HG03571 (cell line): ENCODE data around the gene FBXO21.
"Not testable (repeated sequence)": the region's sequence is repeated elsewhere in the genome, so short reads cannot be mapped to it uniquely, and the experiment has no call there.

Experiments
- ATAC-seq: cut with Tn5 transposase; IDR thresholded peaks from one replicate; pipeline ENCODE4 v1.9.1; 2021; ENCODE audit not compliant: unreplicated experiment

FBXO21 gene

DNA sequence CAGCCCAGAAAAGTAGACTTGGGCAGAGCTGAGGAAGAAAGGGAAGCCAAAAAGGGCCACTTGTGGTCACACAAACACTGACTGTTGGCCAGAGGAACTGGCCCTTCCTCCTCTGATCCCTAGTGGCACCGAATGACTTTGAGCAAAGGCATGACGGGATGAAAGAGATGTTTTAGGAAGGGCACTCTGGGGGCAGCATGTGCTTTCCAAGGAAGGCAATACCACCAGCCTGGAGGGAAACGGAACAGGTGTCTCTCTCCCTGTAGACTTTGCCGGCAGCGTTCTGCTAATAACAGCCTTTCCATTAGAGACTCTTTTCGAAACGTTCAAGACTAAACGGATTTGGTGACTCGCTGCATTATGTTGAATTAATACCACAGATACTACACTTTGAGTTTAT is 12.3 kb upstream of the FBXO21 start:
- no peak for ATAC-seq

DNA sequence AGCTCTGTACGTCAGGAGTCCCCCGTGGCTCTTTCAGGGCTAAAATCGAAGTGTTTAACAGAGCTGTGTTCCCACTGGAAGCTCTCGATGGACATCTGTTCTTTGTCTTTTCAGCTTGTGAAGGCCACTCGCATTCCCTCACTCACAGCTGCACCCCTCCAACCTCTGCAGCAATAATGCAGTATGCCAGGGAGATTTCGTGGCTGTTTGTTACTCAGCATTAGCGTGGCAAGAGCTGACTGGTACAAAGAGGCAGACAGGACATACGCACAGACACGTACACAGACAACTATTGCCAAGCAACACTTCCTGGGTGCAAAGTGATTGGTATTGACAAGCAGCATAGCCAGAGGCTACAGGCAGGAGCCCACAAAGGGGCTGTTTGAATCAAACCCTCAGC is 11.8 kb upstream of the FBXO21 start:
- no peak for ATAC-seq

DNA sequence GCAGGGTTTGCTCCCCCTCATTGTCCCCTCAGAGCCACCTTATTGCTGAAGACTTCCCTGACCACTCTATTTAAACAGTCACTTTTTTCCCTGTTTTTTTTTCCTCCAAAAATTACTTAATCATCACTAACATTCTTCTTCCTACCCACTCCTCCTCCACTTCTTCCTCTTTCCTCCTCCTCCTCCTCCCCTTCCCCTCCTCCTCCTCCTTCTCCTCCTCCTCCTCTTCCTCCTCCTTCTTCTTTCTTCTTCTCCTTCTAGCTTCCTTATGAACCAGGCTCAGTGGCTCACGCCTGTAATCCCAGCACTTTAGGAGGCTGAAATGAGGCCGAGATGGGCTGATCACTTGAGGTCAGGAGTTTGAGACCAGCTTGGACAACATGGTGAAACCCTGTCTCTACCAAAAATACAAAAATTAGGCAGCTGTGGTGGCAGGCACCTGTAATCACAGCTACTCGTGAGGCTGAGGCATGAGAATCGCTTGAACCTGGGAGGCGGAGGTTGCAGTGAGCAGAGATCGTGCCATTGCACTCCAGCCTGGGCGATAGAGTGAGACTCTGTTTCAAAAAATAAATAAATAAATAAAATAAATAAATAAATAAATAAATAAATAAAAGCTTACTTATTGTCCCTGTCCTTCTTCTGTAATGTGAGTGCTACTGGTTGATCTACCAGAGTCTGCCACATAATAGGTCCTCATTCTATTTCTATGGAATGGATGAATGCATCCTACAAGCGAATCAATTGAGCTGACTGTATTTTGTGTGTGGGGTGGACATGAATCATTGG is 9.9 kb upstream of the FBXO21 start:
- not testable (repeated sequence) for ATAC-seq

GRCh38 chr12:117196334-117196733 is 6.1 kb upstream of the FBXO21 start:
- not testable (repeated sequence) for ATAC-seq

DNA sequence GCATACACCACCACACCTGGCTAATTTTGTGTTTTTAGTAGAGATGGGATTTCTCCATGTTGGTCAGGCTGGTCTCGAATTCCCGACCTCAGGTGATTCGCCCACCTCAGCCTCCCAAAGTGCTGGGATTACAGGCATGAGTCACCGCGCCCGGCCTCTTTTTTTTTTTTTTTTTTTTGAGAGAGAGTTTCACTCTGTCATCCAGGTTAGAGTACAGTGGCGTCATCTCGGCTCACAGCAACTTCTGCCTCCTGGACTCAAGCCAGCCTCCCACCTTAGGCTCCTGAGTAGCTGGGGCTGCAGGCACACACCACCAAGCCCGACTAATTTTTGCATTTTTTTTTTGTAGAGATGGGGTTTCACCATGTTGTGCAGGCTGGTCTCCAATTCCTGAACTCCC is 4.8 kb upstream of the FBXO21 start:
- ATAC-seq: not testable (repeated sequence)

DNA sequence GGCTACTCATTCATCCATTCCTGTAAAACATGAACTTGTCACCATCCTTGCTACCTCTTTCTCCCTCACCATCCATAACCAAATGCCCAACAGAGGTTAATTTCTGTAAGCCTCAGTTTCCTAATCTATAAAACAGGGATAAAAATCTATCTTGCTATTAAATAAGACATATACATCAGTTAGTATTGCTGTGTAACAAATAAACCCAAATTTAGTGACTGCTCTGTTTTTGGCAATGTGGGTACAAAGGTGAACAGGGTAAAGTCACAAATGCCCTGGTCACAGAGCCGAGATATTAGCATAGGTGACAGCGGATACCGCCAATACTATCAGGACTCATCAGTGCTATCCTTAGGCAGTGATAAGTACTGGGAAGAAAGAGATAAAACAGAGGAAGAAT is 3.6 kb upstream of the FBXO21 start:
- no peak for ATAC-seq

GRCh38 chr12:117192581-117192980 is 2.3 kb upstream of the FBXO21 start:
- not testable (repeated sequence) for ATAC-seq

DNA sequence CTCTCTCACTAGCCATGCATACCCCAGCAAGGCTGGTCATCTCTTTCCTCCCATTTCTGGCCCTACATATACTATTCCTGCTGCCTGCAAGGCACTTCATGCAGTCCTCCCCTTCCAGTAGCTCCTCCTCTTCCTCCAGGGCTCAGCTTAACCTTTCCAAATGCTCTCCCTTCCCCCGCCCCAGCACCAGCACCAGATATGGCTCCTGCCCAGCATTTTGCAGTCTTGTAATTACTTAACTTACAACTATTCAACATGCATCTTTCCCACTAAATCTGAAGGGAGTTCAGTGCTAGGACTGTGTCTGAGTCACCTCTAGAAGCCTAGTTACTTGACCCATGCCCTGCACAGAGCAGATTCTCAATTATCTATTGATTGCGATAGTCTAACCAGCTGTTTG is 1.8 kb upstream of the FBXO21 start:
- no peak for ATAC-seq

DNA sequence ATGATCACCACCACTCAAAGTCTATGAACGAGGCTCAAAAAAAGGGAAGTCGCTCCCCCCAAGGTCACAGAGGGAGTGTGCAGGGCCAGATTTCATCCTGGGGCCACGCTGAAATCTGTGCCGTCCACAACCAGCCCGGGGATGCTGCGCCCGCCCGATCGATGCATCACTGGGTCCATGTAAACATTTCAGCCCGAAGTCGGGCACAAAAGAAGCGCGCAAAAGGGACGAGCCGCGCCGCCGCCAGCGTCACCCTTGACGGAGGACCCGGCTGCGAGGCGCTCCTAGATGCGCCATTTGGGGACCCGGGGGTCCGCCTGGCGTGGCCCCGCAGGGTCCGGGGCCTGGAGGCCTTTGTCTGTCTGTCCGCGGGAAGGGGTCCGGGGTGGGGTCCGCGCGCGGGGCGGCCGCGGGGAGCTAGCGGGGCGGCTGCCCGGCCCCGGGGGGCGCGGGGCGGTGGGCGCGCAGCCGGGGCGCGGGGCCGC is 503 bp downstream of the FBXO21 start:
- peak; percentile 38 for ATAC-seq

- no peak for ATAC-seq
These were observed 1.1 kb downstream of the FBXO21 start for GRCh38 chr12:117188961-117189724.

DNA sequence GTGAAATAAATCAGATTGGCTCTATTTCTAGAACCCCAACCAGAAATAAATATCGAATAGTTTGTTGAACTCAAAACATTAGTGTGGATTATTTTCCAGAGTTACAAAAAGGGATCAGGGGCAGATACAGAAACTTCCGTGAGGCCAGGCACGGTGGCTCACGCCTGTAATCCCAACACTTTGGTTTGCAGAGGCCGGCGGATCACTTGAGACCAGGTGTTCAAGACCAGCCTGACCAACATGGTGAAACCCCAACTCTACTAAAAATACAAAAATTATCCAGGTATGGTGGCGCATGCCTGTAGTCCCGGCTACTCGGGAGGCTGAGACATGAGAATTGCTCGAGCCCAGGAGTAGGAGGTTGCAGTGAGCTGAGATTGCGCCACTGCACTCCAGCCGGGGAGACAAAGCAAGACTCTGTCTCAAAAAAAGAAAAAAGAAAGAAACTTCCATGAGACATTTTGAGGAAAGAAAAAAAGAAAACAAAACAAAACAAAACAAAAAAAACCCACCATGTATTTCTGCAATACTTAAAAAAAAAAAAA is 2.1 kb downstream of the FBXO21 start:
- no peak for ATAC-seq

DNA sequence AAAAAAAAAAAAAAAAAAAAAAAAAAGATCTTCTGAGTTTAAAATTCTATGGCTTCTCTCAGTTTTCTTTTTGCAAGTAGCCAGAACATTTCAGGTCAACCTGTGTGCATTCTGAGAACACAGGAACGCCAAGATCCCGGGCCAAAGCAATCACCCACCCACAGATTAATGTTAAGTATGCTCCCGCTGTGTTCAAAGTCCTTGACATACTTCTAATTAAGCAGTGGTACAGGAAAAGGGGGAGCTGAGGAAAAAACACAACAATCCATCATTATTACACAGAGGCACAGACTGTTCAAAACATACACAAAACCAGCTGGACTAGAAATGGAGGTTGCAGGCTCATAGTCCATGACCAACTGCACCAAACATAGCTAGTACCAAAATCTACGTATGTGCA is 2.8 kb downstream of the FBXO21 start:
- no peak for ATAC-seq

- no peak for ATAC-seq
These were observed 7.4 kb downstream of the FBXO21 start for GRCh38 chr12:117182866-117183265.

GRCh38 chr12:117181468-117181843 is 8.8 kb downstream of the FBXO21 start:
- ATAC-seq: not testable (repeated sequence)

DNA sequence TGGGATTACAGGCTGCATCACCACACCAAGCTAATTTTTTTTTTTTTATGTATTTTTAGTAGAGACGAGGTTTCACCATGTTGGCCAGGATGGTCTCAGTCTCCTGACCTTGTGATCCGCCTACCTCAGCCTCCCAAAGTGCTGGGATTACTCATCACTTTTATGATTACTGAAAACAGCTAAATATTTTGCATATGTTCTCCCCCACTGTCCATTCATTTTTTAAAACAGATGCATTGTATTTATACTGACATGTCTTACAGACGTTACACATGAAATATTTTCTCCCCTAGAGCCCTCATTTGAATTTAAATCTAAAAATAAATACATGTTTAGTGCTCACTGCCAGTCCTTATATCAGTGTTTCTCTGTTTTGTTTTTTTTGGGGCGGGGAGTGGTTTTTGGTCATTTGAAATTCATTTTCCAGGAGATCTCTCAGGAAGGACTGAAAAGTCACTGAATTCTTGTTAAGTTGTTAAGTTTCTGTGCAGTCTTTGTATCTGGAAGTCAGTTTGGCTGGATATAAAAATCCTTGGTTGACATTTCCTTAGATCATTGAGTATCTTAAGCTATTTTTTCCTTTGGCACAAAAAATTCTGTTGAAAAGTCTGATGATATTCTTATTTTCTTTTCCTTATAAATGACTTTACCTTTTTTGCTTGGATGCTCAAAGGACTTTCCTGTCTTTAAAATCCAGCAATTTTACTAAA is 9.4 kb downstream of the FBXO21 start:
- ATAC-seq: no peak

DNA sequence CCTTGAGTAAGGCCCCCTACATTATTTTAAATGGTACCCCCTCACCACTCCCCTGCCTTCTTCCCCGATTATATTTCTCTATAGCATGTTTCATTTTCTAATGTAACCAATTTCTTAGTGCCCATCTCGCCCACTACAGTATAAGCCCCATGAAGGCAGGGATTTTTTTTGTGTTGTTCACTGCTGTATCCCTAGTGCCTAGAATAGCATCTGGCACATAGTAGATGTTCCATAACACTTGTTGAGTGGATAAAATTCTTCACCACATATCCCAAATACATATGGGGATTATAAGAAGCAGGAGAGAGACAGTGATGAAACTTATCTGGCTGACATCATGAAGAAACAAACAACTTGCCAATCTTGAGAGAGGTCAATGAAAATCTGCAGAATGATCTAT is 11.5 kb downstream of the FBXO21 start:
- no peak for ATAC-seq

GRCh38 chr12:117178301-117178700 is 12.0 kb downstream of the FBXO21 start:
- ATAC-seq: no peak

DNA sequence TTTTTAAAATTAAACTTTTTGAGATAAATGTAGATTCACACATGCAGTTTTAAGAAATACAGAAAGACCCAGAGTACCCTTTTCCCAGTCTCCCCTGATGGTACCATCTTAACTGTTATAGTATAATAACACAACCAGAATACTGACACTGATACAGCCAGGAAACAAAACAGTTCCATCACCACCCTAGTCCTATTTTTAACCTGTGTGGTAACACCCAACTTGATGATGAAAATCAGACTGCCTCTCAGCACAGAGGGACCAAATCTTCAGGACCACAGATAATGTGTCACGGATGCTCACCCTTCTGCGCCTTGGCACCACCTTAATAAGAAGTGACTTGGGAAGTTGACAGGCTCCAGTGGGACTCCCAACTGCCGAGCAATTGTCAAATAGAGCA is 18.1 kb downstream of the FBXO21 start:
- ATAC-seq: no peak

- ATAC-seq: no peak
These were observed 18.6 kb downstream of the FBXO21 start for GRCh38 chr12:117171499-117172162.

- no peak for ATAC-seq
These were observed 20.7 kb downstream of the FBXO21 start for GRCh38 chr12:117169548-117169947.

GRCh38 chr12:117168976-117169375 is 21.3 kb downstream of the FBXO21 start:
- ATAC-seq: no peak
